NB4 (cell line): ENCODE data around the gene NAA10.

Source experiments
- DNase-seq: peaks from one replicate; pipeline ENCODE4 v3.0.0; 2010; ENCODE audit warnings: low read depth
- H3K4me3 ChIP-seq: one replicate; pipeline ENCODE4 v1.5.1; 2011; ENCODE audit warnings: mild to moderate bottlenecking, low read depth, low read length, moderate library complexity
- MYC ChIP-seq: IDR thresholded peaks from 2 replicates; pipeline ENCODE4 v1.6.1; 2011; ENCODE audit warnings: low read depth, low read length
- POLR2A ChIP-seq: IDR thresholded peaks from 2 replicates; pipeline ENCODE4 v1.6.1; 2011; ENCODE audit warnings: mild to moderate bottlenecking; ENCODE audit not compliant: insufficient read length; ENCODE audit errors: extremely low read depth
- TF ChIP-seq, protein P1 (sequence below): IDR thresholded peaks from one replicate; pipeline ENCODE4 v1.5.1; 2012; ENCODE audit warnings: low read depth, low read length
- TF ChIP-seq, protein P2 (sequence below): IDR thresholded peaks from 2 replicates; pipeline ENCODE4 v1.6.1; 2011; ENCODE audit warnings: low read depth, low read length

The NAA10 gene

DNA sequence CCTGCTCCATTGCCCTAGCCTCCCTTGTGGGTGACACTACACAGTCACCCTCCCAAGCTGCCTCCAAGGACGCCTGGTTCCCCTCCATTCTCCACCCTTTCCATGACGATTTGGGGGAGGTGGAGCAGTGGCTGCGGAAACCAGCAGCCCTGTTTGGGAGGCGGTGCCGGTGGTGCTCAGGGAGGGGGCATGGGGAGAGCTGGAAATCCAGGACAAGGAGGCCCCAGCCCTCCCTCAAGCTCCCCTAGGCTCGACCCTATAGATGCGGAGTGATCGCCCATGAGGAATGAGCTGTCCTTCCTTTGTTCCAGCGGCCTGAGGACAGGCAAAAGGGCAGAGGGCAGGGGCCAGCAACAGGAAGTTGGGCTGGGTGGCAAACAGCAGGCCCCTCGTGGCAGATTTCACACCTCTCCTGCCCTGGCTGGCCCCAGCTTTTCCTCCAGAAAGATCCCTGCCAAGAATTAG, 13.2 kb upstream of the NAA10 start:
- DNase-seq: no peak
- no peak overlapping the region for H3K4me3 ChIP-seq
- TF ChIP-seq, protein P1, sequence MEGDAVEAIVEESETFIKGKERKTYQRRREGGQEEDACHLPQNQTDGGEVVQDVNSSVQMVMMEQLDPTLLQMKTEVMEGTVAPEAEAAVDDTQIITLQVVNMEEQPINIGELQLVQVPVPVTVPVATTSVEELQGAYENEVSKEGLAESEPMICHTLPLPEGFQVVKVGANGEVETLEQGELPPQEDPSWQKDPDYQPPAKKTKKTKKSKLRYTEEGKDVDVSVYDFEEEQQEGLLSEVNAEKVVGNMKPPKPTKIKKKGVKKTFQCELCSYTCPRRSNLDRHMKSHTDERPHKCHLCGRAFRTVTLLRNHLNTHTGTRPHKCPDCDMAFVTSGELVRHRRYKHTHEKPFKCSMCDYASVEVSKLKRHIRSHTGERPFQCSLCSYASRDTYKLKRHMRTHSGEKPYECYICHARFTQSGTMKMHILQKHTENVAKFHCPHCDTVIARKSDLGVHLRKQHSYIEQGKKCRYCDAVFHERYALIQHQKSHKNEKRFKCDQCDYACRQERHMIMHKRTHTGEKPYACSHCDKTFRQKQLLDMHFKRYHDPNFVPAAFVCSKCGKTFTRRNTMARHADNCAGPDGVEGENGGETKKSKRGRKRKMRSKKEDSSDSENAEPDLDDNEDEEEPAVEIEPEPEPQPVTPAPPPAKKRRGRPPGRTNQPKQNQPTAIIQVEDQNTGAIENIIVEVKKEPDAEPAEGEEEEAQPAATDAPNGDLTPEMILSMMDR: no peak
- TF ChIP-seq POLR2A (no peak), MYC (no peak)
- TF ChIP-seq, protein P2, sequence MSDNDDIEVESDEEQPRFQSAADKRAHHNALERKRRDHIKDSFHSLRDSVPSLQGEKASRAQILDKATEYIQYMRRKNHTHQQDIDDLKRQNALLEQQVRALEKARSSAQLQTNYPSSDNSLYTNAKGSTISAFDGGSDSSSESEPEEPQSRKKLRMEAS: no peak

DNA sequence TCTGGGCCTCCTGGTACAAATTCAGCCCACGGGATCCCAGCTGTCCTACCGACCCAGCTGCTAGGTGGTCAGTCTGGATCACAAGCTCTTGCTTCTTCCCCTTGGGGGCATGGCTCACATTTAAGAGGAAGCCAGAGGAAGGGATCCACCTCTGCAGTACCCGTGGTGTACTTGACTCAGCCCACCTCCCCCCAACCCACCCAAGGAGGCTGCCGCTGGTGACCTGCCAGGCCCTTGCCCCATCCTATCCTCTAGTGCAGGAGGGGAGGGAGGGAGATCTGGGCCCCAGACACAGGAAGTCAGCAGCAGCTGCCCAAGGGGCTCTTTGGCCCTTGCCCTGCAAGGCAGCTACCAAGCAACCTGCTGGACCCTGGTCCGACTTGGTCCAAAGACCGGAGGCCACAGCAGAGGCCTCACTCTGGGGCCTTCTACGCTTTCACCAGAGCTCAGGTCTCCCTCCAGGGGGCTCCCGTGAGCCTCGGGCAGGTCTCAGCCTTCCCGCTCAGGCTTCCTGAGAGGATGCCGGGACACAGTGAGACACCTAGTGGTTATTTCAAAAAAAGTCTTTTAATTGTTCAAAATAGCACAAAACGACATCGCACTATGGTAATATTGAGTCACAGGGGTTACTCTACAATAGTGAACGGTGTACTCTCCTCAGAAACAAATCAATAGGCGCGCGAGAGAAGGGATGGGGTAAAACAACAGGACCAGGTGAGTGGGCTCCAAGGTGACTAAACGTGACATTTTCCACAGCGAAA, 12.4 kb upstream of the NAA10 start:
- no peak overlapping the region for H3K4me3 ChIP-seq
- TF ChIP-seq, protein P1: peak; percentile 80
- TF ChIP-seq POLR2A: no peak
- peak; percentile 81 for DNase-seq

DNA sequence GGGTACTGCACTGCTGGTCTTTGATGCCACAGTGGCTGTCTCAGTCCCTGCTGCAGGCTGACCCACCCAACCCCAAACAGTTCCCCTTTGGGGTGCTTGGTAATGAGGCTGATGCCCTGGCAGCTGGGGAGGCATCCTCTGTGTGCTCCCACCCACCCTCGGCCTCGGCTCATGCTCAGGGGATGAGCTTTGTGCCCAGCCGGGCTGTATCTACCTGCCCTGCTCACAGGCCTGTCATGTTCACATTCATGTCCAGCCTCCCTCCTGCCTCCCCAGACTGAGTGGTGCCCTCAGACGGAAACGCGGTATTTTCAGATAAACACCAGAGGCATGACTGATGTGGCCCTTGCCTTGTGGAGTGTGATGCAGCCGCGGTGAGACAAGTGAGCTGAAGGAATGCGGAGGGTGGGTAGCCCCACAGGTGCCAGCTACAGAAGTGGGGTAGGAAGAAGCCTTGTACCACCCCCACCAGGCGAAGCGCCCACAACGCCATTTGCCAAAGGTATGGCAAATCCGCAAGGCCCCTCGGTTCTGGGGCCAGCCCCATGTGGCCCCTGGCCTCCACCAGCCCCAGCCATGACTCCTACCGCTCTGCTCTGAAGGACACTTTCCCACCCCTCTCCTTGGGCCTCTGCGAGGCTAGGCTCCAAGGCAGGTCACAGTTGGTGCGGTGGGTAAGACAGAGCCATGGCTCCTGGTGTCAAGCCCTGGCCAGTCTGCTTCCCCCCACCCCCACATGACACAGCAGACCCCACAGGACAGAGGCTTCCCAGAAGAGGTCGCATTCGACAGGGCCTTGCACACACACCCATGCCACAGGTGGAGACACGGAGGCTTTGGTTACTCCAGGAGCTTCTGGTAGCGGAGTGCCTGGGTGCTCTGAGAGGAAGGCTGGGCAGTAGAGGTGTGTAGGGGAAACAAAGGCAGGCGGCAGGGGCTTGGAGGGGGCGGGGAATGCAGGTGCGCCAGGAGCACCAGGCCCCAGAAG, 11.4 kb upstream of the NAA10 start:
- TF ChIP-seq MYC (no peak), POLR2A (no peak)
- TF ChIP-seq, protein P1: no peak
- no peak overlapping the region for H3K4me3 ChIP-seq
- DNase-seq: no peak

DNA sequence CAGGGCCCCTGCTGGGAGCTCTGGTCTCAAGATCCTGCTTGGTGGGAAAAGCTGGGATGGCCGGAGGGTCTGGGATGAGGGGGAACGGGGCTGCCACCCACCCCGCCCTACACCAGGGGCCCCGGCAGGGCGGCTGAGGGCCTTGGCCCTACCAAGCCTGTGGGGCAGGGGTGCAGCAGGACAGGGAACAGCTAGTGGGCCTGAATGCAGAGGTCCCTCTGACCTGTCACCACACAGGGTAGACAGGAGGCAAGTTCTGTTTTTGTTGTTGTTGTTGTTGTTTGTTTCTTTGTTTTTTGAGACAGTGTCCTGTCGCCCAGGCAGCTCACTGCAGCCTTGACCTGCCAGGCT, 9.9 kb upstream of the NAA10 start:
- DNase-seq: no peak
- TF ChIP-seq MYC (no peak), POLR2A (no peak)
- TF ChIP-seq, protein P2: no peak
- TF ChIP-seq, protein P1: no peak
- no peak overlapping the region for H3K4me3 ChIP-seq

DNA sequence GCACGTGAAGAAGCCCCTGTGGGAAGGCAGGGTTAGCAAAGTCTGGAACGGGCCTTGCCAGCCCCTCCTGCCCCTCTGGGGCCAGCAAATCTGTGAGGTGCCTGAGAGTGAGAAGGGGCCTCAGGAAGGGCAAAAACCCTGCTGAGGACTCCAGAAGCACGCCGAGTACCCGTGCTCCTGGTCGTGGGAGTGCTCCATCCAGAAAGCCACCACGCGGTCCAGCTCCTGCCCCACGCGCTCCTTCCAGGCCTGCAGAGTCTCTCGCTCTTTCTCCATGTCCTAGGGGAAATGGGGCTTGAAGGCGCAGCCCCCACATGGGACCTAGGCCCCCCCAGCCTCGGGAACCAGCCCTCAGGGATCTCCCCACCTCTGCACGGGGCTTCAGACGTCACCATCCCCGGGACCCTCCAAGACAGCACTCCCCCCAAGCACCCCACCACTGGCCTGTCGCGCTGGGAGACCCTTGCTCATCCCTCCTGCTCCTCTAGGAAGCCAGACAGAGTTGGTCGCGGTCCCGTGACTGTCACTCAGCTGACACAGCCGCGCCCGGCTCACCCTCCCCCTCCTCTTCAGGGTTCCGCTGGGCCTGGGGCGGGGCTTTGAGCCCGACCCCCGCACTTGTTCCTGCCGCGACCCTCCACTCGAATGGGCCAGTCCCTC, 9.4 kb upstream of the NAA10 start, which contains the start of gene RENBP:
Gene RENBP, minus strand, starts transcription at position 504 of the 660 bp plus-strand sequence. Its CDS starts 33 bp downstream, at position 471.
- TF ChIP-seq, protein P1: no peak
- TF ChIP-seq, protein P2: no peak
- TF ChIP-seq POLR2A: no peak
- no peak within 1 kb of the TSS for H3K4me3 ChIP-seq
- DNase-seq: no peak
